DND-41 (cell line): ENCODE data around the gene GSE1.

Experiments
- ATAC-seq: fragments of 200-7000 bp; cut with Tn5 transposase; 3 replicates; pipeline ENCODE4 v1.9.1; 2021; ENCODE audit warnings: low read depth; ENCODE audit not compliant: insufficient read depth
- DNase-seq: peaks from one replicate; pipeline ENCODE4 v3.0.0-alpha.2; 2020
- H2AFZ ChIP-seq: 2 replicates; pipeline ENCODE4 v1.6.0; 2012; ENCODE audit warnings: low read depth, low read length
- H3K27ac ChIP-seq: 2 replicates; pipeline ENCODE4 v1.5.1; 2012; ENCODE audit warnings: low read length, inconsistent platforms
- H3K27me3 ChIP-seq: fragments of 200-600 bp; sonication (generic); 2 replicates; pipeline ENCODE4 v1.6.0; 2012; ENCODE audit warnings: low read length, mild to moderate bottlenecking, inconsistent platforms; ENCODE audit not compliant: insufficient read depth, poor library complexity
- H3K36me3 ChIP-seq: 2 replicates; pipeline ENCODE4 v1.5.1; 2012; ENCODE audit warnings: low read length, inconsistent platforms; ENCODE audit not compliant: insufficient read depth
- H3K4me1 ChIP-seq: 2 replicates; pipeline ENCODE4 v1.5.1; 2012; ENCODE audit warnings: mild to moderate bottlenecking, low read length; ENCODE audit not compliant: insufficient read depth
- H3K4me2 ChIP-seq: 2 replicates; pipeline ENCODE4 v1.6.0; 2012; ENCODE audit warnings: mild to moderate bottlenecking, moderate library complexity, low read length, inconsistent platforms; ENCODE audit not compliant: insufficient read depth
- H3K4me3 ChIP-seq, 2 experiments: fragments of 200-600 bp in 1 of 2; shearing (Covaris generic) in 1 of 2; 2 replicates each; pipeline ENCODE4 v1.5.1; 2012 to 2016; ENCODE audit warnings: inconsistent platforms in 2 of 2, low read length in 2 of 2, mild to moderate bottlenecking in 2 of 2, low read depth in 1 of 2, moderate library complexity in 1 of 2
- H3K79me2 ChIP-seq: 2 replicates; pipeline ENCODE4 v1.6.0; 2012; ENCODE audit warnings: low read length, inconsistent platforms; ENCODE audit not compliant: insufficient read depth
- H3K9ac ChIP-seq: 2 replicates; pipeline ENCODE4 v1.6.0; 2012; ENCODE audit warnings: low read depth, mild to moderate bottlenecking, inconsistent platforms, low read length, moderate library complexity
- H3K9me3 ChIP-seq: 2 replicates; pipeline ENCODE4 v1.5.1; 2012; ENCODE audit warnings: low read length, moderate library complexity, mild to moderate bottlenecking, inconsistent platforms; ENCODE audit not compliant: insufficient read depth, severe bottlenecking
- H4K20me1 ChIP-seq: 2 replicates; pipeline ENCODE4 v1.6.0; 2012; ENCODE audit warnings: low read length; ENCODE audit not compliant: insufficient read depth
- CTCF ChIP-seq: IDR thresholded peaks from 2 replicates; pipeline ENCODE4 v1.5.1; 2012; ENCODE audit warnings: borderline replicate concordance, low read length, moderate library complexity, mild to moderate bottlenecking; ENCODE audit not compliant: poor library complexity, severe bottlenecking; ENCODE audit errors: extremely low read depth
- EZH2 ChIP-seq: IDR thresholded peaks from 3 replicates; pipeline ENCODE4 v1.6.1; 2012; ENCODE audit warnings: borderline replicate concordance, low read depth, mild to moderate bottlenecking, moderate library complexity, low read length, inconsistent platforms; ENCODE audit not compliant: severe bottlenecking

The GSE1 gene

GRCh38 chr16:85638695-85639409, 25.7 kb downstream of the GSE1 start:
- Histone ChIP-seq H4K20me1 (peaks cover 99% of the 10 kb centered on the region), H3K4me1 (no peaks in the 10 kb centered on the region), H3K9me3 (no peaks in the 10 kb centered on the region), H3K36me3 (peaks cover 57% of the 10 kb centered on the region), H2AFZ (no peak overlapping the region), H3K9ac (no peak overlapping the region), H3K27me3 (no peaks in the 10 kb centered on the region), H3K4me2 (no peak overlapping the region), H3K4me3 (no peak overlapping the region), H3K79me2 (peaks cover 94% of the 10 kb centered on the region), H3K27ac (no peak overlapping the region)
- TF ChIP-seq CTCF (no peak), EZH2 (no peak)
- DNase-seq (no peak), ATAC-seq (no peak)

GRCh38 chr16:85639529-85640253, 26.6 kb downstream of the GSE1 start:
- Histone ChIP-seq H3K27me3 (no peaks in the 10 kb centered on the region), H4K20me1 (peaks cover 98% of the 10 kb centered on the region), H3K4me2 (no peak overlapping the region), H3K4me3 (no peak overlapping the region), H3K79me2 (peaks cover 89% of the 10 kb centered on the region), H2AFZ (no peak overlapping the region), H3K27ac (no peak overlapping the region), H3K4me1 (no peaks in the 10 kb centered on the region), H3K36me3 (peaks cover 51% of the 10 kb centered on the region), H3K9me3 (no peaks in the 10 kb centered on the region), H3K9ac (no peak overlapping the region)
- ATAC-seq (no peak), DNase-seq (no peak)
- TF ChIP-seq CTCF = no peak
- no peak for TF ChIP-seq EZH2

GRCh38 chr16:85640254-85640558, 27.1 kb downstream of the GSE1 start:
- Histone ChIP-seq H3K4me1 (no peaks in the 10 kb centered on the region), H3K9ac (no peak overlapping the region), H3K27me3 (no peaks in the 10 kb centered on the region), H2AFZ (no peak overlapping the region), H3K79me2 (peaks cover 88% of the 10 kb centered on the region), H3K36me3 (peaks cover 51% of the 10 kb centered on the region), H3K27ac (no peak overlapping the region), H3K9me3 (no peaks in the 10 kb centered on the region), H3K4me2 (no peak overlapping the region), H4K20me1 (peaks cover 98% of the 10 kb centered on the region), H3K4me3 (no peak overlapping the region)
- DNase-seq (no peak), ATAC-seq (no peak)
- TF ChIP-seq EZH2 (no peak), CTCF (no peak)

- Histone ChIP-seq H3K79me2 (peaks cover 88% of the 10 kb centered on the region), H3K4me1 (no peaks in the 10 kb centered on the region), H3K36me3 (peaks cover 51% of the 10 kb centered on the region), H4K20me1 (peaks cover 98% of the 10 kb centered on the region), H3K27me3 (no peaks in the 10 kb centered on the region), H3K27ac (no peak overlapping the region), H3K9me3 (no peaks in the 10 kb centered on the region), H3K4me3 (no peak overlapping the region), H3K9ac (no peak overlapping the region), H2AFZ (no peak overlapping the region), H3K4me2 (no peak overlapping the region)
- DNase-seq = no peak
- no peak for ATAC-seq
- TF ChIP-seq EZH2 (no peak), CTCF (no peak)
Observed at GRCh38 chr16:85640585-85640984, 27.5 kb downstream of the GSE1 start.
